Purkinje cell (primary cell): ENCODE results near the gene HOXC12. TPM values are rescaled to one million over a fixed set of nuclear protein-coding genes. Genes with fewer than 3 reads are reported as not detected.

ENCODE experiments used
- polyA plus RNA-seq: library from polyadenylated mRNA; unstranded; fragments of >200 nt; fragmentation: Nextera tagmentation; gene quantifications from 2 replicates; pipeline ENCODE4 v1.2.1, GENCODE V29; 2014

HOXC12 gene, protein sequence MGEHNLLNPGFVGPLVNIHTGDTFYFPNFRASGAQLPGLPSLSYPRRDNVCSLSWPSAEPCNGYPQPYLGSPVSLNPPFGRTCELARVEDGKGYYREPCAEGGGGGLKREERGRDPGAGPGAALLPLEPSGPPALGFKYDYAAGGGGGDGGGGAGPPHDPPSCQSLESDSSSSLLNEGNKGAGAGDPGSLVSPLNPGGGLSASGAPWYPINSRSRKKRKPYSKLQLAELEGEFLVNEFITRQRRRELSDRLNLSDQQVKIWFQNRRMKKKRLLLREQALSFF
- polyA plus RNA-seq: not detected in 2 replicates

DNA sequence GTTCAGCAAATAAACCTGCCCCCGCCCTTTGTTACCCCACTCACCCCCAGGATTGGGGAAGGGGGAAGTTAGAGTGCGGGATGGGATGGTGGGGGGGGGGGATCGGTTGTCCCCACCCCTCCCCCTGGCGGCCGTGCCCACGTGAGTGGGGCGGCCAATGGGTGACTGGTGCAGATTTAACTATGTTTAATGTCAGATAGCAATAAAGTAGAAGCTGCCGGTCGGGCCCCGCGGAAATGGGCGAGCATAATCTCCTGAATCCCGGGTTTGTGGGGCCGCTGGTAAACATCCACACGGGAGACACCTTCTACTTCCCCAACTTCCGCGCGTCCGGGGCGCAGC lies at the start of gene HOXC12:
Gene HOXC12, plus strand, starts transcription at position 210 of the 342 bp plus-strand sequence. Its CDS starts 27 bp downstream, at position 237.

DNA sequence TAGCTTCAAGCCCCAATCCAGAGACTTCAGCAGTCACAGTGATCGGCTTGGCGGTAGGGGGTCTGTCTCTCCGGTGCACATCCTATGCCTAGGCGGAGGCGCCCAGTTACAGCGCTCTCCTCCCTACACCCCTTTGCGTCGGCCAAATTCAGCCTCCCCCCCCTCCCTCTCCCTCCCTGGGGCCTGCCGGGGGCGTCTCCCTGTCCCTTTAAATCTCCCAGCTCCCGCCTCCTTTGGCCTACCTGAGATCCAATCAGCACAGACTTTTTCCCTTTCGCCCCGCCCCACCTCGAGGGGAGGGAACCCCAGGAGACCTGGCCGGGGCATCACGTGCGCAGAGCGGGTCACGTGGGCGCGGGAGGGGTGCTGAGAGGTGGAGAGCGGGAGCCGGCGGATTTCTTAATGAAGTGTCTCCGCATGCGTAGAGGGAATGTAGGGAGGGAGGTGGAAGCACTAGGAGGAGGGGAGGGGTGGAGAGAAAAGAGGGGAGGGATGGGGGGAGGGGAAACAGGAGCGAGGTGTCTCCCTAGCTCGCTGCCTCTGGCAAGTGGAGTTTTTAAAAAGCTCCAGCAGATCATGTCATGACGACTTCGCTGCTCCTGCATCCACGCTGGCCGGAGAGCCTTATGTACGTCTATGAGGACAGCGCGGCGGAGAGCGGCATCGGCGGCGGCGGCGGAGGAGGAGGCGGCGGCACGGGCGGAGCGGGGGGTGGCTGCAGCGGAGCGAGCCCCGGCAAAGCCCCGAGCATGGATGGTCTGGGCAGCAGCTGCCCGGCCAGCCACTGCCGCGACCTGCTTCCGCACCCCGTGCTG lies 16.2 kb upstream of the HOXC12 start, which contains the start of gene HOXC13:
Gene HOXC13, plus strand, starts transcription at position 506 of the 815 bp plus-strand sequence. Its CDS starts 76 bp downstream, at position 582.

DNA sequence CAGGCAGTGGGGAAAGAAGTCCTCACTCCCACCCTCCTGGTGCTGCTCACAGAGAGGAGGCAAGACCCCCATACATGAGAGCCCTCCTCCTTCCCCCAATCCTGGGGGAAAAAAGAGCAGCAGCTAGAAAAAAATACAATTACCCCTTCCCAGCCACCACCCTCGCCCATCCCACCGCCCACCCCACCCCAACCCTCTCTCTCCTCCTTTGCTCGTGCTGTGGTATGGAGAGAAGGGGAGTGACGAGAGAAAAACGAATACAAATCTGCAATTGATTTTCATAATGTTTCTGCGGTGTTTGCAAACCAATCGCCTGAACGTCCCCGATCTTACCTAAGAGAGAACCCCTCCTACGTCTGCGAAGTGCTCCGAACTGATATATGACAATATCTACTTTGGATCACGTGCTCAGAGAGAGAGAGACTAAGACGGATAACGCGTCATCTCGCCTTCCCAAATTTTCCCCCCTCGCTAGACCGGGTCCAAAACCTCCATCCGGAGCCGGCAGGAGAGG lies 18.1 kb downstream of the HOXC12 start, which contains the start of gene HOXC11:
Gene HOXC11, plus strand, starts transcription at position 405 of the 514 bp plus-strand sequence. CDS start 116 bp downstream, outside the sequence.

DNA sequence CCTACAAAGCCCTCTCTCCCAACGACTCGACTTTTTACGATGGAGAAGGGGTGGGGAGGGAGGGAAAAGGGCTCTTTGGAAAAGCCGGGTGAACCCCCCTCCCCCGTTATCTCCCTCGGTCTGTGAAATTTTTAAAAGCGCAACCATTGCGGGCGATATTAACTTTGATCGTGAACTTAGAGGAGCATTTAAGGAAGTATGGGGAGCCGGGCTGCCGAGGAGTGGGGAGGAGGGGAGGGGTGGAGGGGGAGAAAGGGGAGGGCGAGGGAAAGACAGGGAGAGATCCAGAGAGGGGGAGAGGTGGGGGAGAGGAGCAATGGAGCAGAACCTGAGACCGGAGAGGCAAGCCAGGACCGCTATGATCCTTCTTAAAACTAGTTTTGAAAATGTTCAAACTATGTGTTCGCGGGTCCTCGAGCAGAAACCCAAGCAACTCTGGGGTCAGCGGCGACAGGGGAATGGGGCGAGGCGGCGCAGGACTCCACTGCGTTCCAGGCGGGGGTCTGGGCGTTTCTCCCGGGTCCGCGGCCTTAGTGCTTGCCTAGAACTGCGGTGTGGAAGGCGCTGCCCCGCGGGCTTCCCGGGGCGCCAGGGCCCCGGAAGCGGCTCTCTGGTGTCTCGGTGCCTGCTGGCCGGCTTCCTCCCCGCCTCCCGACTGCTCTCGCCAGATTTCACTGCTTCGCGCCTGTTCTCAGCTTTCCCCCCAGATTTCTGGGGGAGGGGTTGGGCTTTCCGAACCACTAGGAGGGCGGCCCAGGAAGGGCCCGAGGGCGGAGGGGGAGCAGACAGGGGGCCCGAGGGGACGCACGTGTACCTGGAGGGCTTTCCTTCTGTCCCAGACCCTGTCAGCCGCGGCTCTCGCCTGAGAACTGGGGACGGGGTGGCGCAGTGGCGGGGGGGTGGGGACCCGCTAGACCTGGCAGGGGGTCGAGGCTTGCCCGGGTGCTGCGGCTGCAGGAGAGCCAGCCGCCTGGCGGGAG lies 19.7 kb downstream of the HOXC12 start, which contains the start of gene HOTAIR:
Gene HOTAIR, minus strand, starts transcription at position 871 of the 980 bp plus-strand sequence.

DNA sequence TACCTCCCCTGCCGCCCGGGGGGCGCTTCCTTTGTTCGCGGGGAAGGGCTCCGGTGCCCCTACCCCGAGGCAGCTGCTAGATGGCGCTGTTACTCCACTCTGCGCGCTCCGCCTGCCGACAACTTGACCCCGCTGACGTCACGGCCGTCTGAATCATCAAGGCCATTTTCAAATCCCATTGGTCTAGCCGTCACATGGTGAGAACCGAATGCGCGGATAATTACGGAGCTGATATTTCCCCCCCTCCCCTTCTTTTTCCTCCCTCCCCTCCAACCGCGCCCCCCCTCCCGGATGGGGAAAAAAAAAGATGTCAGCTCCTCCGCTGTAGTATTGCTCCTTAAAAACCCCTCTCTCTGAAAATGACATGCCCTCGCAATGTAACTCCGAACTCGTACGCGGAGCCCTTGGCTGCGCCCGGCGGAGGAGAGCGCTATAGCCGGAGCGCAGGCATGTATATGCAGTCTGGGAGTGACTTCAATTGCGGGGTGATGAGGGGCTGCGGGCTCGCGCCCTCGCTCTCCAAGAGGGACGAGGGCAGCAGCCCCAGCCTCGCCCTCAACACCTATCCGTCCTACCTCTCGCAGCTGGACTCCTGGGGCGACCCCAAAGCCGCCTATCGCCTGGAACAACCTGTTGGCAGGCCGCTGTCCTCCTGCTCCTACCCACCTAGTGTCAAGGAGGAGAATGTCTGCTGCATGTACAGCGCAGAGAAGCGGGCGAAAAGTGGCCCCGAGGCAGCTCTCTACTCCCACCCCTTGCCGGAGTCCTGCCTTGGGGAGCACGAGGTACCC lies 30.4 kb downstream of the HOXC12 start, which contains the start of gene HOXC10:
Gene HOXC10, plus strand, starts transcription at position 246 of the 791 bp plus-strand sequence. Its CDS starts 114 bp downstream, at position 360.

DNA sequence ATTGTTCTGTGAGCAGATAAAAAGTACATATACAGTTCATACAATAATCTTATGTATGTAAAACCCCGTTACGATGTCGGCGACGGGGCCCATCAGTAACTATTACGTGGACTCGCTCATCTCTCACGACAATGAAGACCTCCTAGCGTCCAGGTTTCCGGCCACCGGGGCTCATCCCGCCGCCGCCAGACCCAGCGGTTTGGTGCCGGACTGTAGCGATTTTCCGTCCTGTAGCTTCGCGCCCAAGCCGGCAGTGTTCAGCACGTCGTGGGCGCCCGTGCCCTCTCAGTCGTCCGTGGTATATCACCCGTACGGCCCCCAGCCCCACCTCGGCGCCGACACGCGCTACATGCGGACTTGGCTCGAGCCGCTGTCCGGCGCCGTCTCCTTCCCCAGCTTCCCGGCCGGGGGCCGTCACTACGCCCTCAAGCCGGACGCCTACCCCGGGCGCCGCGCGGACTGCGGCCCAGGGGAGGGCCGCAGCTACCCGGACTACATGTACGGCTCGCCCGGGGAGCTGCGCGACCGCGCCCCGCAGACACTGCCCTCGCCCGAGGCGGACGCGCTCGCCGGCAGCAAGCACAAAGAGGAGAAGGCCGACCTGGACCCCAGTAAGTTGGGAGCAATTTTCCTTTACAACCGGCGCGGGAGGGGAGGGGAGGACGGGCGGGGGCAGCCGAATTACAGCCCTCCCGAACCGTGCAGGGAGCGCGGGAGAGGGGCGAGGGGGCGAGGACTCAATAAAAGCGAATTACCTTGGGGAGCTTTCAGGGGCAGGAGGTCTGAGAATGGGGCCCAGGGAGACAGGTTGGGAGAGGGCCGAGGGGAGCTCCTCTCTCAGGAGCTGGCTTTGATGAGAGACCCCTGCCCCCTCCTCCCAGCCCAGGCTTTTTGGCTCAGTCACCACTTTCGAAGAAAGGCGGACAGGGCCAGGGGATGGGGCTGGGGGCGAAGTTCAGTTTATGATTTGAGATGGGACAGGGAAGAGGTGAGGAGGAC lies 45.7 kb downstream of the HOXC12 start, which contains the start of gene HOXC9:
Gene HOXC9, plus strand, starts transcription at position 46 of the 999 bp plus-strand sequence. Its CDS starts 28 bp downstream, at position 74.

Other genes with a start within 250 kb of the HOXC12 start
- gene CALCOCO1, start 227.5 kb upstream of the HOXC12 start, polyA plus RNA-seq: 18.7 and 38.1 TPM in 2 replicates
- 0.62 TPM in 1 of 2 replicates, not detected in the other for gene CISTR, start 202.9 kb upstream of the HOXC12 start, polyA plus RNA-seq
- not detected in 2 replicates for gene HOXC13, start 16.1 kb upstream of the HOXC12 start, polyA plus RNA-seq
- gene HOXC11, start 18.2 kb downstream of the HOXC12 start, polyA plus RNA-seq: not detected in 2 replicates
- gene HOTAIR, start 20.1 kb downstream of the HOXC12 start, polyA plus RNA-seq: not detected in 2 replicates
- gene HOXC10, start 30.2 kb downstream of the HOXC12 start, polyA plus RNA-seq: not detected in 2 replicates
- not detected in 2 replicates for gene HOXC9, start 45.3 kb downstream of the HOXC12 start, polyA plus RNA-seq
- not detected in 2 replicates for gene HOXC8, start 54.1 kb downstream of the HOXC12 start, polyA plus RNA-seq
- not detected in 2 replicates for gene HOXC6, start 73.5 kb downstream of the HOXC12 start, polyA plus RNA-seq
- not detected in 2 replicates for gene HOXC5, start 78.1 kb downstream of the HOXC12 start, polyA plus RNA-seq
- gene HOXC4, start 98.9 kb downstream of the HOXC12 start, polyA plus RNA-seq: not detected in 2 replicates
- gene SMUG1, start 234.1 kb downstream of the HOXC12 start, polyA plus RNA-seq: 14.4 and 18.8 TPM in 2 replicates